ENCODE data around the gene GRM4.

DNA sequence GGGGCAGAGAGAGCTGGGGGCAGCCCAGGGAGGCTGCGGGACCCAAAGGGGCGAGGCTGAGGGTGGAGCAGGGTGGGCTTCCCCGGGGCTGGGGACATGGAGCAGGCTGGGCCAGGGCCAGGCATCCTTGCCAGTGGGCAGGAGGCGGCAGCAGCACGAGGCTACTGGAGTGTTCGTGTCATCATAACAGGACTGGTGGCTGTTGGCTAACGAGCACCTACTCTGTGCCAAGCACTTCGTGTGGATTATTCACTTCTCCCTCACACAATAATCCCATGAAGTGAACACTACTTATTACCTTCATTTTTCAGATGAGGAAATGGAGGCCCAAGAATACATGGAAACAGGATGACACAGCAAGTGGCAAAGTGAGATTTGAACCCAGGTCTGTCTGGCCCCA, 41.7 kb downstream of the GRM4 start:
- TF ChIP-seq, protein P1, sequence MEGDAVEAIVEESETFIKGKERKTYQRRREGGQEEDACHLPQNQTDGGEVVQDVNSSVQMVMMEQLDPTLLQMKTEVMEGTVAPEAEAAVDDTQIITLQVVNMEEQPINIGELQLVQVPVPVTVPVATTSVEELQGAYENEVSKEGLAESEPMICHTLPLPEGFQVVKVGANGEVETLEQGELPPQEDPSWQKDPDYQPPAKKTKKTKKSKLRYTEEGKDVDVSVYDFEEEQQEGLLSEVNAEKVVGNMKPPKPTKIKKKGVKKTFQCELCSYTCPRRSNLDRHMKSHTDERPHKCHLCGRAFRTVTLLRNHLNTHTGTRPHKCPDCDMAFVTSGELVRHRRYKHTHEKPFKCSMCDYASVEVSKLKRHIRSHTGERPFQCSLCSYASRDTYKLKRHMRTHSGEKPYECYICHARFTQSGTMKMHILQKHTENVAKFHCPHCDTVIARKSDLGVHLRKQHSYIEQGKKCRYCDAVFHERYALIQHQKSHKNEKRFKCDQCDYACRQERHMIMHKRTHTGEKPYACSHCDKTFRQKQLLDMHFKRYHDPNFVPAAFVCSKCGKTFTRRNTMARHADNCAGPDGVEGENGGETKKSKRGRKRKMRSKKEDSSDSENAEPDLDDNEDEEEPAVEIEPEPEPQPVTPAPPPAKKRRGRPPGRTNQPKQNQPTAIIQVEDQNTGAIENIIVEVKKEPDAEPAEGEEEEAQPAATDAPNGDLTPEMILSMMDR (IDR thresholded peaks at IDR 0.05): no peak
- TF ChIP-seq POLR2A (IDR thresholded peaks at IDR 0.05): no peak

Data from right lobe of liver (tissue), 4 donors.